A549 treated with DMSO at 1 μM for 4 hours (cell line): ENCODE results near the gene CHRDL1. TPM values are rescaled to one million over a fixed set of nuclear protein-coding genes. Genes with fewer than 3 reads are reported as not detected.

Source experiments
- total RNA-seq: library from RNA; stranded (reverse); fragments of 200-300 nt; extraction: Qiagen RNA extraction; gene quantifications from 5 replicates; pipeline ENCODE4 v1.2.3, GENCODE V29; 2022; ENCODE audit warnings: low read depth

Gene CHRDL1, protein sequence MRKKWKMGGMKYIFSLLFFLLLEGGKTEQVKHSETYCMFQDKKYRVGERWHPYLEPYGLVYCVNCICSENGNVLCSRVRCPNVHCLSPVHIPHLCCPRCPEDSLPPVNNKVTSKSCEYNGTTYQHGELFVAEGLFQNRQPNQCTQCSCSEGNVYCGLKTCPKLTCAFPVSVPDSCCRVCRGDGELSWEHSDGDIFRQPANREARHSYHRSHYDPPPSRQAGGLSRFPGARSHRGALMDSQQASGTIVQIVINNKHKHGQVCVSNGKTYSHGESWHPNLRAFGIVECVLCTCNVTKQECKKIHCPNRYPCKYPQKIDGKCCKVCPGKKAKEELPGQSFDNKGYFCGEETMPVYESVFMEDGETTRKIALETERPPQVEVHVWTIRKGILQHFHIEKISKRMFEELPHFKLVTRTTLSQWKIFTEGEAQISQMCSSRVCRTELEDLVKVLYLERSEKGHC
- 0.03 TPM in 1 of 5 replicates, not detected in the others for total RNA-seq

DNA sequence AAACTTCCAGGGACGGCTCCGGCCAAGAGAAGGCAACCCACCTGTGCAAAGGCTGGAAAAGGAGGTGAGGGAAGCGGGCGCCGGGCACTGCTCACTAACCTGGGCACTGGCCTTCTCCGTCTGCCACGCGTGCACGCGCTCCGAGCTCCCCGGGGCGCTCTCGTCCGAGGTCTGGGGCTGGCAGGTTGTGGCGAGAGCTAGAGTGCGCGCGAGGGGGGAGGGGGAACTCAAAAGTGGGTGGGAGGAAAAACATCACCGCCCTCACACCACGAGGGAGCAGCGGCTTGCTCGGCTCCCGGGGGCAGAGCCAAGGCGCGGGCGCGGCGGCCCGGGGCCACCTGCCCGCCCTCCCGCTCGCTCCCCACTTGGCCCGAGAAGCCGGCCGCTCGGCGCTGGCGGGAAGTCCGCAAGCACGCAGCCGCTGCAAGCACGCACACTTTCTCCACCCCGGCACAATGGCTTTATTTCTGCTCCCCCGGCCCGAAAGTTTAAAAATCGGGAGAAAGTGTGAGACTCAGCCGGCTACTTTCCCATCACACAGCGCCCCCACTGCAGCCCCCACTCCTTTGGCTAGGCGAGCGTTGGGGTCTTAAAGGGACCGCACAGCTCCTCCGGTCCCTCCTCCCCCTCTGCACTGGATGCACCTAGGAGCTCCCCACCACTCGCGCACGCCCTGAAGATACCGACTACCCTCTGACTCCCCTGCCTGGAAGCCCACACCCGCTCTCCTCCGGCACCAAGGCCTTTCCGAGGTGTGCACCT, at the start of gene CHRDL1:
Gene CHRDL1, minus strand, starts transcription at position 173 of the 762 bp plus-strand sequence. CDS start 3,636 bp downstream, outside the sequence.

